Right lobe of liver (tissue), 6 donors: ENCODE measurements around the gene MICU2. TPM values are rescaled to one million over a fixed set of nuclear protein-coding genes. Genes with fewer than 3 reads are reported as not detected.

Experiments
- ATAC-seq, 4 donors: fragments of 200-7000 bp; cut with Tn5 transposase; one replicate each; pipeline ENCODE4 v1.9.1; 2020; ENCODE audit warnings: mild to moderate bottlenecking in 4 of 4, moderate library complexity in 4 of 4
- DNase-seq, 3 donors: peaks; one replicate each; pipeline ENCODE4 v3.0.0-alpha.2; 2020
- H3K27ac ChIP-seq, 3 donors: fragments of 200-600 bp; one replicate each; pipeline ENCODE4 v1.8.0; 2022
- H3K27me3 ChIP-seq, 2 donors: fragments of 200-600 bp; one replicate each; pipeline ENCODE4 v1.8.0; 2022
- H3K36me3 ChIP-seq, 4 donors: fragments of 200-600 bp; sonication (generic) in 1 of 4; one replicate each; pipeline versions ENCODE4 v1.5.1 to v1.8.0; 2017 to 2022; ENCODE audit warnings: control low read depth in 1 of 4
- H3K4me1 ChIP-seq, 4 donors: fragments of 200-600 bp; sonication (generic) in 1 of 4; one replicate each; pipeline versions ENCODE4 v1.5.1 to v1.8.0; 2017 to 2022; ENCODE audit warnings: control low read depth in 1 of 4
- H3K4me3 ChIP-seq, 3 donors: fragments of 200-600 bp; one replicate each; pipeline ENCODE4 v1.8.0; 2022
- H3K9me3 ChIP-seq, 4 donors: fragments of 200-600 bp; sonication (generic) in 1 of 4; one replicate each; pipeline versions ENCODE4 v1.5.1 to v1.8.0; 2017 to 2022; ENCODE audit warnings: control low read depth in 1 of 4
- CTCF ChIP-seq, 4 donors: fragments of 200-600 bp in 3 of 4; fragments of 450-650 bp in 1 of 4; IDR thresholded peaks; one replicate each; pipeline versions ENCODE4 v1.5.1 to v1.8.0; 2016 to 2022; ENCODE audit warnings: antibody characterized with exemption in 4 of 4, mild to moderate bottlenecking in 2 of 4
- POLR2A ChIP-seq: fragments of 450-650 bp; IDR thresholded peaks from one replicate; pipeline ENCODE4 v1.6.1; 2017; ENCODE audit warnings: antibody characterized with exemption, mild to moderate bottlenecking
- WGBS: methylation state at CpG from one replicate; pipeline ENCODE4 v1.1.6; 2018; ENCODE audit warnings: low coverage, low lambda C conversion rate; ENCODE audit not compliant: insufficient coverage; ENCODE audit errors: missing lambda C conversion rate; 5-methylcytosine and 5-hydroxymethylcytosine counted together
- intact Hi-C, 2 donors: fragments of 100-400 bp; cut with DNase I; formaldehyde crosslinking; loops; one replicate each; pipeline versions ENCODE4 v1.11.2 to v1.14.1; 2022
- small RNA-seq, 2 experiments: library from RNA; depleted of rRNA; stranded (forward); fragments of <200 nt; gene quantifications; one replicate each; pipeline ENCODE3, GENCODE V24; 2016
- total RNA-seq, 6 experiments: library from RNA; depleted of rRNA in 2 of 6; stranded (reverse); fragments of >200 nt in 2 of 6; fragmentation: NEBNext Ultra II Directional in 3 of 6; extraction: Animal tissue kit (Norgen Biotek cat#: 25700) in 3 of 6; gene quantifications; one replicate each; pipeline versions ENCODE4 v1.1.0 to v1.2.4, GENCODE V29; 2016 to 2023
- donor health status: DM: no; HTN: yes; CAD: no.
- donor health status: DM: no; HTN: no; CAD: no.
- donor health status: DM: no; HTN: no; CAD: no.
- donor health status: DM: no; HTN: yes; CAD: no.
- donor health status: DM: no; HTN: yes; CAD: no.

The MICU2 gene
- total RNA-seq, 6 experiments from 2014 or later: 13.1 to 71.1 (median 16.4) TPM

DNA sequence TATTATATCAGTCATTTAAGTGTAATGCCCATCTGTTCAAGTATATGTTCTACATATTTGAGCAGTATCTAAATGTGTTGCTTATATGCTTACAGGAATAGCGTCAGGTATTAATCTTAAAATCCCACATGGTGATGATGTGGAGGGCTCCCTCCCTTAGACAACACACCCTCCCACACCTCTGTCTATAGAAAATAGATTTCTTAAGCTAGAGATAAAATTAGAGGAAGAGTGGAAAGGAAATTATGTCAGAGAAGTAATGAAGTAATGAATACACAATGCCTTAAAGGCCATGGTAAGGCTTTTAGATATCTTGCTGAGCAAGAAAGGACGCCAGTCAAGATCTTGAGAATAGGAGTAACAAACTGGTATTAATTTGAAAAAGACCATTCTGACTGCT is 157.3 kb downstream of the MICU2 start:
- no peak for DNase-seq
- TF ChIP-seq POLR2A (no peak), CTCF (IDR thresholded peaks at IDR 0.05) (no peak)
- H3K27me3 ChIP-seq: no peaks in the 10 kb centered on the region
- H3K36me3 ChIP-seq: no peaks in the 10 kb centered on the region
- intact Hi-C loops: no loop called here
- ATAC-seq: no peak
- H3K4me3 ChIP-seq: no peak overlapping the region
- H3K27ac ChIP-seq: no peak overlapping the region
- H3K9me3 ChIP-seq: no peaks in the 10 kb centered on the region
- no peaks in the 10 kb centered on the region for H3K4me1 ChIP-seq
- 88% methylated on average over 2 of the region's 2 CpGs for WGBS

GRCh38 chr13:21445759-21446158 is 158.2 kb downstream of the MICU2 start:
- Histone ChIP-seq H3K36me3 (no peaks in the 10 kb centered on the region), H3K4me1 (no peaks in the 10 kb centered on the region), H3K27ac (no peak overlapping the region), H3K9me3 (no peaks in the 10 kb centered on the region), H3K4me3 (no peak overlapping the region), H3K27me3 (no peaks in the 10 kb centered on the region)
- DNase-seq (no peak), ATAC-seq (no peak)
- intact Hi-C loops: no loop called here
- 74% methylated on average over 6 of the region's 6 CpGs for whole genome bisulfite sequencing
- TF ChIP-seq CTCF (IDR thresholded peaks at IDR 0.05) (no peak), POLR2A (no peak)

GRCh38 chr13:21443171-21443570 is 160.8 kb downstream of the MICU2 start:
- no peak for TF ChIP-seq POLR2A
- TF ChIP-seq CTCF (IDR thresholded peaks at IDR 0.05): no peak
- intact Hi-C loops: no loop called here
- WGBS: 80% methylated on average over 1 of the region's 1 CpG
- no peaks in the 10 kb centered on the region for H3K9me3 ChIP-seq
- H3K36me3 ChIP-seq: no peaks in the 10 kb centered on the region
- H3K4me1 ChIP-seq: no peaks in the 10 kb centered on the region
- ATAC-seq (no peak), DNase-seq (no peak)
- no peaks in the 10 kb centered on the region for H3K27me3 ChIP-seq
- no peak overlapping the region for H3K4me3 ChIP-seq
- no peak overlapping the region for H3K27ac ChIP-seq

Small RNA genes within 50 kb of the gene (small RNA-seq; reads per million reads assigned to genes)
- 0 reads per million in 2 experiments for gene RNU6-59P

Other genes starting within 250 kb of the MICU2 start
- 10 to 100 TPM; 19.2 to 28.9 (median 23.4) TPM for gene ZDHHC20, start 144.9 kb downstream of the MICU2 start, total RNA-seq
- gene FGF9, start 66.9 kb upstream of the MICU2 start, total RNA-seq: not detected